Measurements from ENCODE around the gene PTGES. TPM values are rescaled to one million over a fixed set of nuclear protein-coding genes. Genes with fewer than 3 reads are reported as not detected.

Gene PTGES
- total and polyA plus RNA-seq, 10 of the 15 experiments (the other 5 are each of a cell fraction or from before 2014, with no cell fraction given): 0.57 TPM; not detected in 9

DNA sequence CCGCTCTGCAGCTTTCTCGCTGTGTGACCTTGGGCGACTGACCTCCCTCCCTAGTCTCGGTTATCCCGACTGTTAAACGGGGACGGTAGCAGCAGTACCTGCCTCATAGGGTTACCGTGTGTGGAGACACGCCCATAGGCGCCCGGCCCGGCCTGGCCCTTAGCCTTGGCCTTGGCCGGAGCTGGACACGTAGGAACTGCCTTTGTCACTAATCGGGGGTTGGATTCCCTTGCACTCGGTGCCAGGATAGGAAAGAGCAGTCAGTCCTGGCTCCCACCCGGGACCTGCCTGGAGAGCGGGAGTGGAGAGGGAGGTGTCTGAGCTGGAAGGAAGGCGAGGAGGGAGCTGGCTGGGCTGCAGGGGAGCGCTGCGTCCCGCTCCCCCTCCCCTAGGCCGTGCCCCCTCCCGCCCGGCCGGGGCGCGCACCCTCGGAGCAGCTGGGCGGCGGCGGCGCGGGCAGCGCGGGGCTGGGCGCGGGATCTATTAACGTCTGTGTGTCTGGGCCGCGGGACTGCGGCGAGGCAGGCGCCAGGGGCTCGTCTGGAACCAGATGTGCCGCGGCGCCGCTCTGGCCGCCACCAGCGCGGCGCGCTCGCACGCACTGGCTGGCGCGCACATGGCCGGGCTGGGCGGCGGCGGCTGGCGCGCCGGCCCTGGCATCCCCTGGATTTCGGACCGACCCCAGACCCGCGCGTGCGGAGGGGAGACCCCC lies 55.7 kb downstream of the PTGES start:
- H2AFZ ChIP-seq (ENCODE audit: control insufficient read depth, low read depth, low read length): no peak overlapping the region
- H4K20me1 ChIP-seq (ENCODE audit: control insufficient read depth, insufficient read depth): no peaks in the 10 kb centered on the region
- ATAC-seq (no peak), DNase-seq (ENCODE audit: low read depth, low spot score) (no peak), FAIRE-seq (no peak)
- ChIA-PET RAD21 (ENCODE audit: unreplicated experiment) (no interaction called here), CTCF (no interaction called here), SMC1A (ENCODE audit: uncharacterized antibody, unreplicated experiment) (no interaction called here), POLR2A (interaction anchor here (0.5 kb wide), 1 partner anchor 31 kb away, joined by 3 read pairs; no protein-coding TSS in a partner anchor)
- WGBS (ENCODE audit: insufficient coverage, insufficient replicate concordance, low lambda C conversion rate, missing lambda C conversion rate): 27% methylated on average over 37 of the region's 71 CpGs
- no peaks in the 10 kb centered on the region for H3K79me2 ChIP-seq (ENCODE audit: control insufficient read depth, insufficient read depth, low read length)
- peaks cover 0 to 9% of the 10 kb centered on the region in 2 experiments for H3K27me3 ChIP-seq (replicated peaks in 1 of 2; ENCODE audit: control insufficient read depth in 2 of 2, insufficient read depth in 2 of 2, low read length in 1 of 2)
- no TSS peak for BruUV-seq (replicated peaks)
- no peaks in the 10 kb centered on the region for H3K4me1 ChIP-seq (ENCODE audit: control insufficient read depth, insufficient read depth, low read length)
- H3K9ac ChIP-seq (ENCODE audit: control insufficient read depth, insufficient read depth, low read length): no peak overlapping the region
- in situ Hi-C loops (cut with MboI) (no loop called here), intact Hi-C loops (cut with micrococcal nuclease; ENCODE audit: unreplicated experiment) (no loop called here)
- no peak overlapping the region for H3K4me2 ChIP-seq (ENCODE audit: control insufficient read depth, insufficient read depth)
- no peak overlapping the region for H3K4me3 ChIP-seq
- no peak overlapping the region for H3K27ac ChIP-seq (ENCODE audit: control insufficient read depth, insufficient read depth)
- H3K36me3 ChIP-seq (ENCODE audit: control insufficient read depth in 2 of 2, insufficient read depth in 2 of 2, low read length in 1 of 2): no peaks in the 10 kb centered on the region
- H3K9me3 ChIP-seq (replicated peaks; ENCODE audit: control insufficient read depth, insufficient read depth, low read length): no peaks in the 10 kb centered on the region
- TF ChIP-seq HSF1 (IDR thresholded peaks at IDR 0.05; ENCODE audit: low read depth, low read length) (no peak), SUZ12 (IDR thresholded peaks at IDR 0.05; ENCODE audit: unreplicated experiment) (peak; percentile 50)

DNA sequence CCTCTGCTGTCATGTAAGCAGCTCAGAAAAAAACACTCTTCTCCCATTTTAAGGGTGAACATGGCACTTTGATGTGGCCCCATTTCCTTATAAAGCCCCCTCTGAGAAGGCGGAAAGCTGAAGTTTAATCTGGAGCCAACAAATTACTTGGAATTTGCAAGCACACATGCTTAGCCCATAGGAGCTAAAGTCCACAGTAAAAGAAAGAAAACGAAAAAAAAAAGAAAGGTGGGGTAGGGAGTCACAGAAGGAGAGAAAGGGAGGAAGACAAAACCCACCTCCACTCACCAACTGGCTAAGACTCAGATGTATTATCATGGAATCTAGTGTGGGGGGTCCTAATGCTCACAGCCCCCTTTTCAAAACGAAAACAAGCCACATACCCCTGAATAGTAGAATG lies 57.0 kb downstream of the PTGES start:
- Histone ChIP-seq H3K27ac (ENCODE audit: control insufficient read depth, insufficient read depth) (no peak overlapping the region), H4K20me1 (ENCODE audit: control insufficient read depth, insufficient read depth) (no peaks in the 10 kb centered on the region), H3K27me3 (replicated peaks in 1 of 2; ENCODE audit: control insufficient read depth in 2 of 2, insufficient read depth in 2 of 2, low read length in 1 of 2) (peaks cover 0 to 9% of the 10 kb centered on the region in 2 experiments), H3K9ac (ENCODE audit: control insufficient read depth, insufficient read depth, low read length) (no peak overlapping the region), H3K4me2 (ENCODE audit: control insufficient read depth, insufficient read depth) (no peak overlapping the region), H3K9me3 (replicated peaks; ENCODE audit: control insufficient read depth, insufficient read depth, low read length) (no peaks in the 10 kb centered on the region), H3K79me2 (ENCODE audit: control insufficient read depth, insufficient read depth, low read length) (no peaks in the 10 kb centered on the region), H2AFZ (ENCODE audit: control insufficient read depth, low read depth, low read length) (no peak overlapping the region), H3K4me3 (no peak overlapping the region), H3K4me1 (ENCODE audit: control insufficient read depth, insufficient read depth, low read length) (no peaks in the 10 kb centered on the region), H3K36me3 (ENCODE audit: control insufficient read depth in 2 of 2, insufficient read depth in 2 of 2, low read length in 1 of 2) (no peaks in the 10 kb centered on the region)
- RAD21 ChIA-PET (ENCODE audit: unreplicated experiment): no interaction called here
- SMC1A ChIA-PET (ENCODE audit: uncharacterized antibody, unreplicated experiment): no interaction called here
- in situ Hi-C loops (cut with MboI) (no loop called here), intact Hi-C loops (cut with micrococcal nuclease; ENCODE audit: unreplicated experiment) (no loop called here)
- FAIRE-seq (no peak), DNase-seq (ENCODE audit: low read depth, low spot score) (no peak), ATAC-seq (no peak)
- WGBS (ENCODE audit: insufficient coverage, insufficient replicate concordance, low lambda C conversion rate, missing lambda C conversion rate): 25% methylated on average over 3 of the region's 3 CpGs
- CTCF ChIA-PET: no interaction called here
- BruUV-seq (replicated peaks): no TSS peak
- POLR2A ChIA-PET: no interaction called here
- TF ChIP-seq, protein P1, sequence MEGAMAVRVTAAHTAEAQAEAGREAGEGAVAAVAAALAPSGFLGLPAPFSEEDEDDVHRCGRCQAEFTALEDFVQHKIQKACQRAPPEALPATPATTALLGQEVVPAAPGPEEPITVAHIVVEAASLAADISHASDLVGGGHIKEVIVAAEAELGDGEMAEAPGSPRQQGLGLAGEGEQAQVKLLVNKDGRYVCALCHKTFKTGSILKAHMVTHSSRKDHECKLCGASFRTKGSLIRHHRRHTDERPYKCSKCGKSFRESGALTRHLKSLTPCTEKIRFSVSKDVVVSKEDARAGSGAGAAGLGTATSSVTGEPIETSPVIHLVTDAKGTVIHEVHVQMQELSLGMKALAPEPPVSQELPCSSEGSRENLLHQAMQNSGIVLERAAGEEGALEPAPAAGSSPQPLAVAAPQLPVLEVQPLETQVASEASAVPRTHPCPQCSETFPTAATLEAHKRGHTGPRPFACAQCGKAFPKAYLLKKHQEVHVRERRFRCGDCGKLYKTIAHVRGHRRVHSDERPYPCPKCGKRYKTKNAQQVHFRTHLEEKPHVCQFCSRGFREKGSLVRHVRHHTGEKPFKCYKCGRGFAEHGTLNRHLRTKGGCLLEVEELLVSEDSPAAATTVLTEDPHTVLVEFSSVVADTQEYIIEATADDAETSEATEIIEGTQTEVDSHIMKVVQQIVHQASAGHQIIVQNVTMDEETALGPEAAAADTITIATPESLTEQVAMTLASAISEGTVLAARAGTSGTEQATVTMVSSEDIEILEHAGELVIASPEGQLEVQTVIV (IDR thresholded peaks at IDR 0.05; ENCODE audit: borderline replicate concordance, partially characterized antibody): no peak
- TF ChIP-seq RAD51 (IDR thresholded peaks at IDR 0.05) (no peak), NKRF (conservative IDR thresholded peaks at IDR 0.05) (no peak), SP1 (IDR thresholded peaks at IDR 0.05; ENCODE audit: low read depth, low read length) (no peak), ASH2L (IDR thresholded peaks at IDR 0.05; ENCODE audit: borderline replicate concordance, low read depth) (no peak)

Measured in GM12878 (cell line).